Activated T-helper 9 cell treated with anti-CD3 and anti-CD28 coated beads, Interleukin-2, amount 50 U/mL, for 16 hours (primary cell): ENCODE data around the gene PDCD6IP.
"Not testable (repeated sequence)": the region's sequence is repeated elsewhere in the genome, so short reads cannot be mapped to it uniquely, and the experiment has no call there.

Experiments used
- DNase-seq: peaks from one replicate; pipeline ENCODE4 v3.0.0-alpha.2; 2020; ENCODE audit warnings: low read depth

The PDCD6IP gene

DNA sequence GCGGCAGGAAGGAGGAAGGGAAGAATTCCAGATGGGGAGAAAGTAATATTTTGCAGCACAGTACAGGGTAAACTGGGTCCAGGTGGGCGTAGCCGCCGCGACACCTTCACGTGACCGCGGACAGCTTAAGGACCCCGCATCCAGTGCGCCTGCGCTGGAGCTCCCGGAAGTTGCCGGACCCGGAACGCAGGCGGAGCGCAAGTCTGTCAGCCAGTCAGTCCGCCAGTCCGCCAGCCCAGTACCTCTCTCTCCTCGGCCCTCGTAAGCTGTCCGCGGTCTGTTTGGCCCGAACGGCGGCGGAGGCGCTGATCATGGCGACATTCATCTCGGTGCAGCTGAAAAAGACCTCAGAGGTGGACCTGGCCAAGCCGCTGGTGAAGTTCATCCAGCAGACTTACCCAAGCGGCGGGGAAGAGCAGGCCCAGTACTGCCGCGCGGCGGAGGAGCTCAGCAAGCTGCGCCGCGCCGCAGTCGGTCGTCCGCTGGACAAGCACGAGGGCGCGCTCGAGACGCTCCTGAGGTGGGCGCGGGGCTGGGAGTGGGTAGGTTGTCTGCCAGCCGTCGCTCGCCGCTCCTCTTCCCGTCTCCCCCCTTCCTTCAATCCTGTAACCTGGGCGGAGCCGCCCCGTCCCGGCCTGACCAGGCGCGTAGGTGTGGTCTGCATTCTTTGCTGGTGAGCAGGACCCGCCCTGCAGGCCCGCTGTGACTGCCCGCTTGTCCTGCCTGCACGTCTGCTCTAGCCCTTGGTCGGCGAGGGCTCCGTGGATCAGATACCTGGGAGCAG lies at the start of gene PDCD6IP:
Gene PDCD6IP (plus strand): TSS at position 213 of the 784 bp plus-strand sequence. CDS start 99 bp downstream, at position 312.
- DNase-seq = peak; percentile 84

GRCh38 chr3:33749546-33750210 lies 48.8 kb upstream of the PDCD6IP start:
- no peak for DNase-seq

DNA sequence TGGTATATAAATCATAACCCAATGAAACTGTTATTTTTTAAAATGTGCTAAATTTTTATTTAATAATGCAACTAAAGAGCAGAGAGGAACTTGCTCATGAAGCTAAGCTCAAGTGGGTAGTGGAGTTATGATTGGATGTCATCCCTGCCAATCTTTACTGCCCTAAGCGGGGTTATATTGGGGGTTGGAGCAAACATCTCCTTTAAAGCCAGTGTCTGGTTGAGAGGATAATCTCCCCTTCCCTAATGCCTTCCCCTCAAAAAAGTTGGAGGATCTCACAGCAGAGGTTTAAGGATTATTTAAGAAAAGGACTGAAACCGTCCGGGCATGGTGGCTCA lies 48.2 kb upstream of the PDCD6IP start:
- no peak for DNase-seq

DNA sequence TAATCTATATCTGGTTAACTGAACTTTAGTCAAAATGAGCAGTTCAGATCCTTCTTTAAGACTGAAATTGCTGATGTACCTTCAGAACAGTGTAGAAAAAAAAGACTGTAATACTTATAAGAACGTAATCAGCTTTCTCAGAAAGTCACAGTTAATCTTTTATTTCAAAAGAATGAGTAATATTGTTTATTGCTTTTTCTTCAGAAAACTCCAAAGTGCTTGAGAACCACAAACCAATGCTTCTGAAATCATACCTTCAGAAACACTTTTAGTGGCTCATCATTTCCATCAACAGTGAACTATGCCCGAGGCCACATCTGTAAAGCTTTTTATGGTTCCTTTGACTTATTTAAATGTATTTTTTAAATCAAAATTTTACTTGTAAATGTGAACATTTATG lies 47.1 kb upstream of the PDCD6IP start:
- no peak for DNase-seq

- not testable (repeated sequence) for DNase-seq
Measured at GRCh38 chr3:33754391-33754790, 44.0 kb upstream of the PDCD6IP start.

DNA sequence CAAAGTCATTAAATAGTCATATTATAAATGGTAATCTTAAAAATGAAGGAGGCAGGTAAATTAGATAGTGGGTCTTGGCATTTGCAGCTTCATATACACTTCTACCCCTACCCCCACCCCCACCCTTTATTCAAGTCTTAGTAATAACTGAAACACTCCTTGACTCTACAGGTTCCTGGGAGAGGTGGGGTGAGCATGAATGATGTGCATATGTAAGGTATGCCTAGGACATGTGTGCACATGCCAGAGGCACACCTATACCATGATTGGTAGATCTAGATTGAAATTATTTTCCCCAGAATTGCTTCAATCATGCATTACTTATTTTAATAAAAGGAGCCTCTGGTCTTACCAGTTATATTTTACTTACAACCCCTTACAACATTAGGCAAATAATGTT lies 40.1 kb upstream of the PDCD6IP start:
- no peak for DNase-seq

GRCh38 chr3:33758864-33759263 lies 39.6 kb upstream of the PDCD6IP start:
- no peak for DNase-seq

GRCh38 chr3:33768578-33769330 lies 29.7 kb upstream of the PDCD6IP start:
- DNase-seq = no peak

DNA sequence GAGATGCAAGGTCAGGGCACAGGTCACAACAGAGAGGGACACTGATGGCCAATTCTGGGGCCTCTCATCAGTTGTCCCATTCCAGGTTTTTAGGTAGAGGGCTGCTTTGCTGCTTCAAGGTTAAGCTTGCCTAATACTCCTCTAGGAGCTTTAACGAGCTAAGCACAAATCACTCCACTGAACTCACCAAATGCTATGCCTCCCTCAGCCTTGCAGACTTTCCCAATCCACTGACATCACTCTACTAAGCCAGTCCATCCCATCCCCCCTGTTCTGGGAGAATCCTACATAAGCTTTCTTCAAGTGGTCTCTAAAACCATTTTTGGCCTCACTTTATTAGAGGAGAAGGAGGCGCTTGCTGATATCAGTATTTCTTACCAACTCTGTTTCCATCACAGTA lies 24.8 kb upstream of the PDCD6IP start:
- no peak for DNase-seq

GRCh38 chr3:33775363-33775762 lies 23.1 kb upstream of the PDCD6IP start:
- no peak for DNase-seq

- no peak for DNase-seq
Measured at GRCh38 chr3:33777996-33778395, 20.4 kb upstream of the PDCD6IP start.

GRCh38 chr3:33779751-33780150 lies 18.7 kb upstream of the PDCD6IP start:
- DNase-seq = no peak

DNA sequence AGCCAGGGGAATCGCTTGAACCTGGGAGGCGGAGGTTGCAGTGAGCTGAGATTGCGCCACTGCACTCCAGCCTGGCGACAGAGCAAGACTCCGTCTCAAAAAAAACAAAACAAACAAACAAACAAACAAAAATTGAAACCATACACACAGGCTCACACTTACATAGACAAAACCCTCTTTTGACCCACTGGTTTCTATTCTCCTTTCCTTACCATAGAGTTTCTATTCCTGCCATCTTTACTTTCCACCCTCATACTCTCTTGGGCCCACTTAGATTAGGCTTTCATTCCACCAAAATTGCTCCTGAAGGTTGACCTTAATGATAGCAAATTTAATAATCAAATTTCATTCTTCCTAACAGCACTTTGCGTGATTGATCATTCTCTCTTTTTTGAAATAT lies 17.0 kb upstream of the PDCD6IP start:
- DNase-seq = not testable (repeated sequence)

DNA sequence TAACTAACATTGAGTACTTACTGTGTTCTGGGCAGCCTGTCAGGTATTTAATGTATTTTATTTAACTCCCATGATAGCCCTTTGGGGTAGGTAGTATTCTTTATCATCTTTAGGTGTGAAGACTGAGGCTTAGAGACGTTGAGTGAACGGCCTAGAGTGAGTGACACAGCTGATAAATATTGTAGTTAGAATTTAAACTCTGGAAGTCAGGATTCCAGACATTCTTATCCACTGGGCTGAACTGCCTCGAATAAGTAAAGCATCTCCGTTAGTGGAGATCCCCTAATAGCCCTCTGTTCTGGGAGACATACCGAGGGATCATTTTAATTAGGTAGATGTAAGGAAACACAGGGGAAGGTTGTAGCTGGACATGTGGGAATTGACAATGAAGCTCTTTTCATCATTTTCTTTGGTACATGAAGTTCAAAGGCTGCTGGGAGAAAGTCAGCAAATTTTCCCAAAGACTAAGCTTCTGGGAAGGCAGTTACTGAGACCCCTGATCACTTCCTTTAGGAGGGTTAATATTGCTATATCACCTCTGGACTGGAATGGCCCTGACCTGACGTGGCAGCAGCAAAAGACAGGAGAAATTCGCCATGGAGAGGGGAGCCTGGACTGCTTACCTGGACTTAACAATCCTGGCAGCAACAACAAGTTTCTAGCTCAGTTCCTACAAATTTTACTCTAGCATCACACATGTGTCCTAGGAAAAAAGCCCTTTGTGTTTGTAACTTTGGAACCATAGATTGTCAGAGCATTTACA lies 11.7 kb upstream of the PDCD6IP start:
- DNase-seq = no peak

- DNase-seq = peak; percentile 26
Measured at GRCh38 chr3:33787328-33788009, 11.0 kb upstream of the PDCD6IP start.

GRCh38 chr3:33789183-33789954 lies 9.1 kb upstream of the PDCD6IP start:
- DNase-seq = no peak

GRCh38 chr3:33790091-33790490 lies 8.3 kb upstream of the PDCD6IP start:
- no peak for DNase-seq

DNA sequence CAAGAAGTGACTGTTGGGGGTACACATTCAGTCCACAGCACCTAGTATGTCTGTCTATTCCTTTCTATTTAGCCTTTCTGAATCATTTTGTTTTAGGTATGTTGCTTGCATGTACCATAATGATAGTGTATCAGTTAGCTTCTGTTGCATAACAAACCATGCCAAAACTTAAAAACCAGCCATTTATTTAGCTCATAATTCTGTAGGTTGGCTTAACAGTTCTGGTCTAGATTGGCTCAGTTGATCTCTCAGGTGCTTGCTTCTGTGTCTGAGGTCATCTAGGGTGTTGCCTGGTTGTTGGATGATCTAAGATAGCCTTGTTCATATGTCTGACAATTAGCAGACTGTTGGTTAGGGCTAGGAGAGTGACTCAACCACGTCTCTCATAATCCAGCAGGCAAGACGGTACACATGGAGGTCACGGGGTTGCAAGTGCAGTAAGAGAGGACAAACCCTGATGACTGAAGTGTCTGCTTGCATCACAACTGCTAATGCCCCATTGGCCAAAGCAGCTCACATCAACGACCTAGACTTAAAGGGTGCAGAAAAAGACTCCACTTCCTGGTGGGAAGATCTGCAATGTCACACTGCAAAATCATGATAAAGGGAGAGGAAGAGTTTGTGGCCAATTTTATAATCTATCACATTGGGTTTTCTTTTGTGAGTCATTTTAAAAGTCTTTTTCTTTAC lies 6.8 kb upstream of the PDCD6IP start:
- no peak for DNase-seq

- DNase-seq = no peak
Measured at GRCh38 chr3:33792167-33792892, 6.1 kb upstream of the PDCD6IP start.

DNA sequence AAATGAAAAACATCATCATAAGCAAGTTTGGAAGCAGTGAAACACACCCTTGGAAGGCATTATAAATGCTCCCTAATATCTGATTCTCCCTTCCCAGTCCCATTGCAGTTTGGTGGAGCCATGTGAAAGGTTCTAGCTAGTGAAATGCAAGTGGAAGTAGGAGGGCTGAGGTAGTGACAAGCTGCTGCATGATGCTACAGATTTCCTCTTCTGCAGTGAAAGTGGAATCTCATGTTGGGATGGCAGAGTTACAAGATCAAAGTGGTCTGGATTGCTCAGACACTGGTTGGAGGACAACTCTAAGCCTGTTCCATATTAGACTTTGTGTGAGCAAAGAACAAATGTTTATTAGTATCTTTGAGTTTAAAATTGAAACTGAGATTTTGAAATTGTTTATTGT lies 3.3 kb upstream of the PDCD6IP start:
- DNase-seq = no peak
